Stomach smooth muscle (tissue), 2 donors: ENCODE measurements around the gene GOLIM4.
A peak's percentile ranks its signal among the peaks of the same experiment; 100 is the strongest.

Experiments
- H3K27ac ChIP-seq: one replicate; pipeline ENCODE4 v1.7.0; 2013; ENCODE audit warnings: mild to moderate bottlenecking, low read length, inconsistent platforms
- H3K27me3 ChIP-seq, 2 donors: one replicate each; pipeline ENCODE4 v1.7.0; 2013; ENCODE audit warnings: low read length in 2 of 2; ENCODE audit not compliant: insufficient read depth in 2 of 2, control insufficient read depth in 1 of 2
- H3K36me3 ChIP-seq, 2 donors: one replicate each; pipeline ENCODE4 v1.7.0; 2013; ENCODE audit warnings: low read length in 2 of 2; ENCODE audit not compliant: control insufficient read depth in 2 of 2, insufficient read depth in 2 of 2
- H3K4me1 ChIP-seq: one replicate; pipeline ENCODE4 v1.7.0; 2013; ENCODE audit warnings: low read length; ENCODE audit not compliant: control insufficient read depth, insufficient read depth
- H3K4me3 ChIP-seq, 2 donors: one replicate each; pipeline ENCODE4 v1.7.0; 2013; ENCODE audit warnings: low read length in 2 of 2
- H3K9ac ChIP-seq, 2 donors: one replicate each; pipeline ENCODE4 v1.7.0; 2013; ENCODE audit warnings: low read length in 2 of 2, mild to moderate bottlenecking in 1 of 2
- H3K9me3 ChIP-seq, 2 donors: one replicate each; pipeline ENCODE4 v1.7.0; 2013; ENCODE audit warnings: low read length in 2 of 2; ENCODE audit not compliant: control insufficient read depth in 2 of 2
- donor health status: healthy.
- donor health status: Pancreatic carcinoma.

The GOLIM4 gene

DNA sequence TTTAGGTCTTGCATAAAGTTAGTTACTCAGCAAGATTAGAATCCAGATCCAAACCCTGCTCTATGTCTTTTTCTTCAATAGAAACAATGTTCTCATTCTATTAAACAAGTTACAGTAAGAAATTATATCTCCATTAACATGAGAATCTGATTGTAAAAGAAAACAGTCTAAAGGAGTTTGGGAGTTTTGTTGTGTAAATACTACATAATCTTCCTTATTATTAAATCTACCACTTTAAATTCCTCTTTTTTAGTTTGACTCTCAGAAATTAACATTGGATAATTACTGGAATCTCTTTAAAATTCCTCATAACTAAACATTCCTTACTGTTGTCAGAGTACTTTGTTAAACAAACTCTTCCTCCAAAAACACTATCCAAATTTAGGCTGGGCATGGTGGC, 1.7 kb upstream of the GOLIM4 start:
- no peaks in the 10 kb centered on the region for H3K27me3 ChIP-seq
- no peak overlapping the region for H3K9ac ChIP-seq
- peaks cover 5% of the 10 kb centered on the region for H3K4me1 ChIP-seq
- no peak overlapping the region for H3K4me3 ChIP-seq
- H3K36me3 ChIP-seq: no peaks in the 10 kb centered on the region
- no peaks in the 10 kb centered on the region for H3K9me3 ChIP-seq
- H3K27ac ChIP-seq: no peak overlapping the region

DNA sequence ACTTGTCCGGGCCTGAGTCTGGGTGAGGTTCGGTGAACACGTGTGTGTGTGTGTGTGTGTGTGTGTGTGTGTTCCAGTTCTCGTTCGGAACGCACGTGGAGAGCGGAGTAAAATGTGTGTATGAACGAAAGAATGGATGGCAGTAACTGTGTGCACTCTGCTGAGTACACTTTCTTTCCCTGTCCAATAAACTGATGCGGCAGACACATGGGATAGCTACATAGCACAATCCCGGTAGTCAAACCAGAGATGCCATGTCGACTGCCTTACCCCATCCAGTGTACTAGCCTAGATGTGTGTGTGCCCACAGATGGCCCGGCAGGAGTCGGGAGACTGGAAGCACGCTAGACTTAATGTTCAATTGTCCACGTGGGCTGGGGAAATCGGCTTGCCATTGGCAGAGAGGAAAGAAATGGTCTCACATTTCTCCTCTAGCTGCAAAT, 507 bp upstream of the GOLIM4 start:
- no peaks in the 10 kb centered on the region for H3K36me3 ChIP-seq
- H3K27me3 ChIP-seq: no peaks in the 10 kb centered on the region
- peak overlapping the region; percentile 96 to 99 for H3K4me3 ChIP-seq
- H3K27ac ChIP-seq: peak overlapping the region; percentile 90
- H3K4me1 ChIP-seq: peaks cover 9% of the 10 kb centered on the region
- H3K9ac ChIP-seq: peak overlapping the region; percentile 63 to 80
- H3K9me3 ChIP-seq: no peaks in the 10 kb centered on the region

DNA sequence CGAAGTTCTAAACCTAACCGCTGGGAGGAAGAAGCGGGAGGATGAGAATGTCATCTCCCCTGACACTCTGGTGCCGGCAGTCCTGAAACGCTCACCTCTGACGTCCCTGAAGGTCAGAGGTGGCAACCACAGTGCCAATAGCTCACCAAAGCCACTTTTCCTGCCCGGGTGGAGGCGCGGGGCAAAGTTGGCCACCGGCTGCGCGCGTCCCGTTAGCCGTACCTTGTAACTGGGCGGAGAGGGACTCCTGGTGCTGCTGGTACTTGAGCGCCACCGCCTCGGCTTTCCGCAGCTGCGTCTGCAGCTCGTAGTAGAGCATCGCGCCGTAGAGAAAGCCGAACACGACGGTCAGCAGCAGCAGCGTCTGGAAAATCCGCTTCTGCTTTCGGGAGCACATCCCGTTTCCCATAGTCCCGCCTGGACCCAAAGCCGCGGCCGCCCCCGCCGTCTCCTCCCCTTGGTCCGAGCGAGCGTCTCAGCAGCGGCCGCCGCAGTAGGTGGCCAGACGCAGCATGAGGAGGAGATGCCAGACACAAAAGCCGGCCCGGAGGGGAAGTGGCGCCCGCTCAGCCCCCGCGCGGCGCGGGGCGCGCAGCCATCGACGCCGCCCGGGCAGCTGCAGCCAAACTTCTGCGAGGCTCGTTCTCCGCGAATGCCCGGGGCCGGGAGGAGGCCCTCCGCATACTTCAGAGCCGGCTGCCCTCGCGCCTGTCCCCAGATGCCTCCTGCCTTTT, 680 bp downstream of the GOLIM4 start:
- Histone ChIP-seq H3K4me3 (peak overlapping the region; percentile 96 to 99), H3K27me3 (no peaks in the 10 kb centered on the region), H3K4me1 (peaks cover 13% of the 10 kb centered on the region), H3K9ac (peak overlapping the region; percentile 80 to 83), H3K27ac (peak overlapping the region; percentile 90), H3K9me3 (no peaks in the 10 kb centered on the region), H3K36me3 (no peaks in the 10 kb centered on the region)

DNA sequence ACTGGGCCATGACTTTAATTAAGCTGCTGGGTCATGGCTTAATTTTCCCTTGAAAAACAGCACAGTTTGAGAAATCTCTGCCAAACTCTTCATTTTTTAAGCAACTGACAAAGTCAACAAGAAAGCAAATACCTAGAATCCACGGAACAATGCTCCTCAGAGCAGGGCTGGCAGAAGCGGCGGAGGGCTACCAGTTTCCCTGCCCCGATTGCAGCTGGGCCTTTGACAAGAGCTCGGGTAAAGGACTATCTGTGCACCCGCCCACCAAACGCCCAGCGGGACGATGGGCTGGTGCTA, 1.2 kb downstream of the GOLIM4 start:
- Histone ChIP-seq H3K36me3 (no peaks in the 10 kb centered on the region), H3K27me3 (no peaks in the 10 kb centered on the region), H3K9me3 (no peaks in the 10 kb centered on the region), H3K9ac (peak overlapping the region; percentile 80 to 83), H3K4me3 (peak overlapping the region; percentile 96 to 99), H3K27ac (peak overlapping the region; percentile 90), H3K4me1 (peaks cover 13% of the 10 kb centered on the region)

DNA sequence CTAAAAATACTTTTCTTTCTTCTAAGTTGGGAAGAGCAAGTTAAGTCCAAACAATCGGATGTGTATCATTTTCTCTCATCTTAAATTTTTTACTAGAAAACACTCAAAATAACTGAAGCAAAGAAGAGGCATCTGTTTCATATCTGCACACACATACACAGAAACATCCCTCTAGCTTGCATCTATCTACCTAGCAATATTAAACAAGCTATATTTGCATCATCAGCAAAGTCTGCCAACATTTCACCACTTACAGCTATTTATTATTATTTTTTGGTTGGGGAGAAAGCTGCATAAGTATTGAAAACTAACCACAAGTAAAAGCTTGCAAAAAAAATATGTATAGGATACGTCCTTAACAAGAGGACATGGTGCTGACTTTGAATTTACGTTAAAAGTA, 1.9 kb downstream of the GOLIM4 start:
- Histone ChIP-seq H3K9ac (peak overlapping the region in 1 of 2 donors; percentile 80), H3K36me3 (no peaks in the 10 kb centered on the region), H3K4me1 (peaks cover 13% of the 10 kb centered on the region), H3K4me3 (peak overlapping the region; percentile 96 to 99), H3K27ac (no peak overlapping the region), H3K9me3 (no peaks in the 10 kb centered on the region), H3K27me3 (no peaks in the 10 kb centered on the region)

DNA sequence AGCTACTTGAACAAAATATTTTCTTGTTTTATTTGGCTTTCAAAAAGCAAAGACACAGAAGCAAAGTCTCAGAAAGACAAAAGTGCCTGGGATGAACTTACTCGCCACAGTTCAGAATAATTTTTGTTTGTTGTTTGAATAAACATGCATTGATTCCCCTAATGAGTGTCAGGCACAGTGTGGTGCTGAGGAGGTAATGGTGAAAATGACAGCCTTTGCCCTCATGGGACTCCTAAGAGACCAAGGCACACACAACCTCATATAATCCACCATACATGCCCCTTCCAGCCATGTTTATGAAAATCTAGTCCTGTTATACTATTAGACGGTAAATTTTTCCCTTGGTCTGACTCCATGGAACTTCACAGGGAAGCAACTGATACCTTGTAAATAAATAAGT, 2.5 kb downstream of the GOLIM4 start:
- peak overlapping the region in 1 of 2 donors; percentile 52 for H3K9ac ChIP-seq
- H3K4me3 ChIP-seq: peak overlapping the region; percentile 96 to 99
- H3K27ac ChIP-seq: no peak overlapping the region
- H3K27me3 ChIP-seq: no peaks in the 10 kb centered on the region
- H3K9me3 ChIP-seq: no peaks in the 10 kb centered on the region
- peaks cover 13% of the 10 kb centered on the region for H3K4me1 ChIP-seq
- no peaks in the 10 kb centered on the region for H3K36me3 ChIP-seq

DNA sequence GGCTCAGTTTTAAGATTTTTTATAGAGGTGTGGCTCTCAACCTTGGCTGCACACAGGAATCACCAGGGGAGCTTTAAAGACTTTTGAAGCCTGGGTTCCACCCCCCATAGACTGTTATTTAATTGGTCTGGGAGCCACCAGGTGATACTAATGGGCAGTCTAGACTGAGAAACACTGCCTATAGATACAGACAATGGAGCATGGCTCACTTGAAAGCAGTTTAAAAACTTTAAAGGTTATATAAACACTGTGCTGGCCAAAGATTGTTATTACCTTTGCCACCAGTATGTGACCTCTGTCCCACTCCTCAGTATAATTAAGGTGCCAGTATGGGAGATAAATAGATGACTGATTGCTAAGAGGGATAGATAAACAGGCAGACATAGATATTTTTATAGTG, 3.8 kb downstream of the GOLIM4 start:
- peaks cover 13% of the 10 kb centered on the region for H3K4me1 ChIP-seq
- no peak overlapping the region for H3K4me3 ChIP-seq
- H3K27ac ChIP-seq: no peak overlapping the region

DNA sequence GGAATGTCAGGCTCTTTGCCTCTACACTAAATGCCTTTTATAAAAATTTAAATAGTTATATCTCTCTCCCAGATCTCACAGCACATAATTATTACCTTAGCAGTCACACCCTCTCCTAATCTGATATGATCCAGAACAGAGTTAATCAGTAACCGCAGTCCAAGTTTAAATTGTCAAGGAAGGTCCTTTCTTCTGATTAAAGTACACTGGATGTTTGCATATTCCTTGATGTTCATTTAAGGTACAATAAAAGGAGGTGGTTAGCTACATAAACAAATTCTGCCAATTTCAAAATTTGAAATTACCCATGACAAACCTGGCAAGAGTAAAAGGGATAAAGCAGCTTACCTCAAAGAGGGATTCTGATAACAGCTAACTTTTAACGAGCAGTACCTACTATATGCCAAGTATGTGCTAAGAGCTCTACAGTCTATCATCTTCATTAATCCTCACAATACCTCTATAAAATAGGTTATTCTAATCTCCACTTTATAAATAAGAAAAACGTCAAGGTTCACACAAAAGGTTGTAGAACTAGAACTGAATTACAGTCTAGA, 4.3 kb downstream of the GOLIM4 start:
- no peak overlapping the region for H3K9ac ChIP-seq
- peaks cover 13% of the 10 kb centered on the region for H3K4me1 ChIP-seq
- no peaks in the 10 kb centered on the region for H3K27me3 ChIP-seq
- H3K9me3 ChIP-seq: no peaks in the 10 kb centered on the region
- no peaks in the 10 kb centered on the region for H3K36me3 ChIP-seq
- no peak overlapping the region for H3K27ac ChIP-seq
- no peak overlapping the region for H3K4me3 ChIP-seq

More for the DNA sequence above, 3.8 kb downstream of the GOLIM4 start:
- Histone ChIP-seq H3K27me3 (no peaks in the 10 kb centered on the region), H3K9ac (no peak overlapping the region), H3K36me3 (no peaks in the 10 kb centered on the region), H3K9me3 (no peaks in the 10 kb centered on the region)

DNA sequence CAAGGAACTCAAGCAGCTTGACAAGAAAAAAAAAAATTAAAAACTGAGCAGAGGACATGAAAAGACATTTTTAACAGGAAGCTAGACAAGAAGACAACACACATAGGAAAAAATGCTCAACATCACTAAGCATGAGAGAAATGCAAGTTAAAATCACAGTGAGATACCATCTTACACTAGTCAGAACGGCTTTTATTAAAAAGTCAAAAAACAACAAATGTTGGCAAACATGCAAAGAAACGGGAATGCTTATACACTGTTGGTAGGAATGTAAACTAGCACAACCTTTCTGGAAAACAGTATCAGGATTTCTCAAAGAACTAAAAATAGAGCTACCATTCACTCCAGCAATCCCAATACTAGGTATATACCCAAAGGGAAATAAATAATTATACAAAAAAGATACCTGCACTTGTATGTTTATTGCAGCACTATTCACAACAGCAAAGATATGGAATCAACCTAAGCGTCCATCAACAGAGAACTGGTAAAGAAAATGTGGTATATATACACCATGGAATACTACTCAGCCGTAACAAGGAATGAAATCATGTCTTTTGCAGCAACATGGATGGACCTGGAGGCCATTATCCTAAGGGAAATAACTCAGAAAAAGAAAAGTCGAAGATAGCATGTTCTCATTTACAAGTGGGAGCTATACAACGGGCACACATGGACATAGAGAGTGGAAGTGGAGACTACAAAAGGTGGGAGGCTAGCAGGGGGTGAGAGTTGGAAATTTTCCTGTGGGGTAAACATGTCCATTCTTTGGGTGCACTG, 5.2 kb downstream of the GOLIM4 start:
- H3K9ac ChIP-seq: no peak overlapping the region
- H3K27ac ChIP-seq: no peak overlapping the region
- H3K27me3 ChIP-seq: no peaks in the 10 kb centered on the region
- H3K36me3 ChIP-seq: no peaks in the 10 kb centered on the region
- H3K9me3 ChIP-seq: no peaks in the 10 kb centered on the region
- H3K4me1 ChIP-seq: peaks cover 13% of the 10 kb centered on the region
- H3K4me3 ChIP-seq: no peak overlapping the region

DNA sequence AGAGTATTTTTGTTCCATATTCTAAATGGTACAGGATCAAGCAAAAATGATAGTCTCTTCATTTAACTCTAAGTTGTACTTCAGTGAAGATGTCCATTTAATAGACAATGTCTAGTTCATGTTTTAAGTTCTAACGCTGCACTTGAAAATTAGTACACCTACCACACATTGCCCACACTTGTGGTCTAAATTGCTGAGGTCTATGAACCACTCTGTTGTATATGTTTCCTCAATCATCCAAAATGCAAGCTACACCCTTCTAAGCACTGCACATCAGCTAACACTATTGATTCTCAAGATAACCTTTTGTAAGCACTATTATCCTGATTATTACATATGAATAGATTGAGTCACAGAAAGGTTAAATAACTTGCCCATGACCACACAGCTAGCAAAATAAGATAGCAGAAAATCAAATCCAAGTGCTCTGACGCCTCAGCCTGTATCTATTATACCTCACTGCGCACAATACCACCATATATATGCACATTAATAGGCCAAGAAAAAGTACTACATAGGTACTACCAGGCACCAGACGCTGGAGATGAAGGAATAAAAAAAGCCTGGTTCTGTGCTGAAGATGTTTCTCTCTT, 6.4 kb downstream of the GOLIM4 start:
- Histone ChIP-seq H3K36me3 (no peaks in the 10 kb centered on the region), H3K4me1 (peaks cover 13% of the 10 kb centered on the region), H3K27ac (no peak overlapping the region), H3K9ac (no peak overlapping the region), H3K4me3 (no peak overlapping the region), H3K27me3 (no peaks in the 10 kb centered on the region), H3K9me3 (no peaks in the 10 kb centered on the region)
